ENCODE data around the gene DUSP18. TPM values are rescaled to one million over a fixed set of nuclear protein-coding genes. Genes with fewer than 3 reads are reported as not detected.
"Not testable (repeated sequence)": the region's sequence is repeated elsewhere in the genome, so short reads cannot be mapped to it uniquely, and the experiment has no call there.

The DUSP18 gene
- total and polyA plus RNA-seq, 2 experiments from 2014 or later: 7.7 to 7.9 TPM

GRCh38 chr22:30636226-30637077, 31.2 kb downstream of the DUSP18 start:
- Histone ChIP-seq H3K9me3 (ENCODE audit: low read depth) (no peaks in the 10 kb centered on the region), H2AFZ (peak overlapping the region; percentile 99), H3K27me3 (no peaks in the 10 kb centered on the region), H4K20me1 (ENCODE audit: insufficient read depth, poor library complexity, severe bottlenecking) (no peaks in the 10 kb centered on the region), H3K4me3 (peak overlapping the region; percentile 67), H3K27ac (peak overlapping the region; percentile 67), H3K36me3 (replicated peaks; ENCODE audit: insufficient read depth, low read depth) (no peaks in the 10 kb centered on the region), H3K4me2 (peak overlapping the region; percentile 100), H3K9me2 (replicated peaks; ENCODE audit: insufficient read depth) (no peaks in the 10 kb centered on the region), H3K4me1 (ENCODE audit: insufficient read depth) (peaks cover 11% of the 10 kb centered on the region), H3K79me2 (no peaks in the 10 kb centered on the region)
- 84% methylated on average over 43 of the region's 45 CpGs for WGBS (ENCODE audit: low lambda C conversion rate, missing lambda C conversion rate)
- DNase-seq (ENCODE audit: low spot score): no peak
- TF ChIP-seq EZH2 (IDR thresholded peaks at IDR 0.05; ENCODE audit: borderline replicate concordance): no peak
- no peak for TF ChIP-seq CTCF (IDR thresholded peaks at IDR 0.05; ENCODE audit: poor library complexity)
- no peak for TF ChIP-seq EZH2phosphoT487 (IDR thresholded peaks at IDR 0.05; ENCODE audit: low read depth, severe bottlenecking, unreplicated experiment)

- H3K36me3 ChIP-seq (replicated peaks; ENCODE audit: insufficient read depth, low read depth): no peaks in the 10 kb centered on the region
- TF ChIP-seq CTCF (IDR thresholded peaks at IDR 0.05; ENCODE audit: poor library complexity) (peak; percentile 24), EZH2 (IDR thresholded peaks at IDR 0.05; ENCODE audit: borderline replicate concordance) (no peak), EZH2phosphoT487 (IDR thresholded peaks at IDR 0.05; ENCODE audit: low read depth, severe bottlenecking, unreplicated experiment) (no peak)
- H3K4me1 ChIP-seq (ENCODE audit: insufficient read depth): peaks cover 11% of the 10 kb centered on the region
- H2AFZ ChIP-seq: peak within 1 kb of the TSS; percentile 99
- H3K4me3 ChIP-seq: peak within 1 kb of the TSS; percentile 67
- peak within 1 kb of the TSS; percentile 67 for H3K27ac ChIP-seq
- H3K79me2 ChIP-seq: no peaks in the 10 kb centered on the region
- H3K4me2 ChIP-seq: peak within 1 kb of the TSS; percentile 100
- H3K9me2 ChIP-seq (replicated peaks; ENCODE audit: insufficient read depth): no peaks in the 10 kb centered on the region
- 6% methylated on average over 62 of the region's 75 CpGs for WGBS (ENCODE audit: low lambda C conversion rate, missing lambda C conversion rate)
- peak; percentile 93 for DNase-seq (ENCODE audit: low spot score)
- H3K27me3 ChIP-seq: no peaks in the 10 kb centered on the region
- H3K9me3 ChIP-seq (ENCODE audit: low read depth): no peaks in the 10 kb centered on the region
- no peaks in the 10 kb centered on the region for H4K20me1 ChIP-seq (ENCODE audit: insufficient read depth, poor library complexity, severe bottlenecking)
These were observed 32.1 kb downstream of the DUSP18 start, which contains the start of gene SLC35E4 for GRCh38 chr22:30635273-30636225. Gene SLC35E4, plus strand, starts transcription at chr22:30635781. Its CDS starts 670 bp downstream, at chr22:30636451.

GRCh38 chr22:30634471-30635233, 33.0 kb downstream of the DUSP18 start:
- no peaks in the 10 kb centered on the region for H3K27me3 ChIP-seq
- H3K36me3 ChIP-seq (replicated peaks; ENCODE audit: insufficient read depth, low read depth): no peaks in the 10 kb centered on the region
- H3K27ac ChIP-seq: peak overlapping the region; percentile 52
- peak; percentile 93 for DNase-seq (ENCODE audit: low spot score)
- peak overlapping the region; percentile 100 for H3K4me2 ChIP-seq
- 19% methylated on average over 28 of the region's 29 CpGs for WGBS (ENCODE audit: low lambda C conversion rate, missing lambda C conversion rate)
- H3K4me3 ChIP-seq: no peak overlapping the region
- no peak for TF ChIP-seq EZH2 (IDR thresholded peaks at IDR 0.05; ENCODE audit: borderline replicate concordance)
- peak; percentile 97 for TF ChIP-seq CTCF (IDR thresholded peaks at IDR 0.05; ENCODE audit: poor library complexity)
- H3K79me2 ChIP-seq: no peaks in the 10 kb centered on the region
- H3K9me2 ChIP-seq (replicated peaks; ENCODE audit: insufficient read depth): no peaks in the 10 kb centered on the region
- H3K4me1 ChIP-seq (ENCODE audit: insufficient read depth): peaks cover 11% of the 10 kb centered on the region
- no peaks in the 10 kb centered on the region for H4K20me1 ChIP-seq (ENCODE audit: insufficient read depth, poor library complexity, severe bottlenecking)
- no peaks in the 10 kb centered on the region for H3K9me3 ChIP-seq (ENCODE audit: low read depth)
- peak overlapping the region; percentile 99 for H2AFZ ChIP-seq

GRCh38 chr22:30631469-30631868, 36.2 kb downstream of the DUSP18 start:
- not testable (repeated sequence) for H2AFZ ChIP-seq; H3K36me3 ChIP-seq (replicated peaks; ENCODE audit: insufficient read depth, low read depth); H4K20me1 ChIP-seq (ENCODE audit: insufficient read depth, poor library complexity, severe bottlenecking); H3K4me3 ChIP-seq; H3K4me2 ChIP-seq; H3K27me3 ChIP-seq; DNase-seq (ENCODE audit: low spot score); H3K4me1 ChIP-seq (ENCODE audit: insufficient read depth); H3K79me2 ChIP-seq; H3K9me2 ChIP-seq (replicated peaks; ENCODE audit: insufficient read depth); H3K27ac ChIP-seq; H3K9me3 ChIP-seq (ENCODE audit: low read depth)
- 100% methylated on average over 6 of the region's 31 CpGs for WGBS (ENCODE audit: low lambda C conversion rate, missing lambda C conversion rate)

Data from hepatocyte (in vitro differentiated cells).